Measurements from ENCODE around the gene GJA8.
"Not testable (repeated sequence)": the region's sequence is repeated elsewhere in the genome, so short reads cannot be mapped to it uniquely, and the experiment has no call there.

- TF ChIP-seq CTCF (IDR thresholded peaks at IDR 0.05; ENCODE audit: low read depth, low read length, missing input control); JUND (IDR thresholded peaks at IDR 0.05); SP1 (IDR thresholded peaks at IDR 0.05); REST (IDR thresholded peaks at IDR 0.05); FOXA2 (IDR thresholded peaks at IDR 0.05): not testable (repeated sequence)
Measured at GRCh38 chr1:147855996-147856395, 46.6 kb upstream of the GJA8 start.
